IPS-18a (cell line): ENCODE results near the gene PRH2.

Source experiments
- H3K27ac ChIP-seq: one replicate; pipeline ENCODE4 v1.5.1; 2013; ENCODE audit warnings: low read length
- H3K27me3 ChIP-seq: one replicate; pipeline ENCODE4 v1.6.1; 2013; ENCODE audit warnings: mild to moderate bottlenecking, low read length; ENCODE audit not compliant: control insufficient read depth, insufficient read depth
- H3K36me3 ChIP-seq: one replicate; pipeline ENCODE4 v1.6.1; 2013; ENCODE audit warnings: low read depth, low read length; ENCODE audit not compliant: control insufficient read depth
- H3K4me1 ChIP-seq: one replicate; pipeline ENCODE4 v1.6.1; 2013; ENCODE audit warnings: low read depth, low read length; ENCODE audit not compliant: control insufficient read depth
- H3K4me3 ChIP-seq: one replicate; pipeline ENCODE4 v1.5.1; 2013; ENCODE audit warnings: low read length
- H3K9ac ChIP-seq: one replicate; pipeline ENCODE4 v1.6.1; 2013; ENCODE audit warnings: mild to moderate bottlenecking, low read length, moderate library complexity
- H3K9me3 ChIP-seq: one replicate; pipeline ENCODE4 v1.6.1; 2013; ENCODE audit warnings: low read depth, low read length; ENCODE audit not compliant: control insufficient read depth

PRH2 gene

GRCh38 chr12:10928746-10929286 is at the start of gene PRH2:
Gene PRH2, plus strand, starts transcription at chr12:10929236. Its CDS starts 38 bp downstream, at chr12:10929274.
- H3K36me3 ChIP-seq, result no peaks in the 10 kb centered on the region
- H3K9ac ChIP-seq, result no peak within 1 kb of the TSS
- H3K4me3 ChIP-seq, result no peak within 1 kb of the TSS
- H3K9me3 ChIP-seq, result no peaks in the 10 kb centered on the region
- no peaks in the 10 kb centered on the region for H3K27me3 ChIP-seq
- no peaks in the 10 kb centered on the region for H3K4me1 ChIP-seq
- H3K27ac ChIP-seq, result no peak within 1 kb of the TSS

- no peaks in the 10 kb centered on the region for H3K4me1 ChIP-seq
- no peak within 1 kb of the TSS for H3K27ac ChIP-seq
- no peak within 1 kb of the TSS for H3K4me3 ChIP-seq
- no peaks in the 10 kb centered on the region for H3K36me3 ChIP-seq
- no peaks in the 10 kb centered on the region for H3K9me3 ChIP-seq
- no peak within 1 kb of the TSS for H3K9ac ChIP-seq
- no peaks in the 10 kb centered on the region for H3K27me3 ChIP-seq
Measured at GRCh38 chr12:10884086-10884725, 44.8 kb upstream of the PRH2 start, which contains the start of gene PRH1. Gene PRH1, minus strand, starts transcription at chr12:10884255. Its CDS starts 38 bp downstream, at chr12:10884217.

GRCh38 chr12:10889226-10889625 is 39.8 kb upstream of the PRH2 start:
- Histone ChIP-seq H3K27ac (no peak overlapping the region), H3K27me3 (no peaks in the 10 kb centered on the region), H3K9me3 (no peaks in the 10 kb centered on the region), H3K4me3 (no peak overlapping the region), H3K9ac (no peak overlapping the region), H3K36me3 (no peaks in the 10 kb centered on the region), H3K4me1 (no peaks in the 10 kb centered on the region)

GRCh38 chr12:10891937-10892336 is 37.1 kb upstream of the PRH2 start:
- Histone ChIP-seq H3K9me3 (no peaks in the 10 kb centered on the region), H3K4me3 (no peak overlapping the region), H3K9ac (no peak overlapping the region), H3K4me1 (no peaks in the 10 kb centered on the region), H3K36me3 (no peaks in the 10 kb centered on the region), H3K27ac (no peak overlapping the region), H3K27me3 (no peaks in the 10 kb centered on the region)

GRCh38 chr12:10896854-10897253 is 32.2 kb upstream of the PRH2 start:
- Histone ChIP-seq H3K36me3 (no peaks in the 10 kb centered on the region), H3K27ac (no peak overlapping the region), H3K4me1 (no peaks in the 10 kb centered on the region), H3K9ac (no peak overlapping the region), H3K27me3 (no peaks in the 10 kb centered on the region), H3K9me3 (no peaks in the 10 kb centered on the region), H3K4me3 (no peak overlapping the region)

DNA sequence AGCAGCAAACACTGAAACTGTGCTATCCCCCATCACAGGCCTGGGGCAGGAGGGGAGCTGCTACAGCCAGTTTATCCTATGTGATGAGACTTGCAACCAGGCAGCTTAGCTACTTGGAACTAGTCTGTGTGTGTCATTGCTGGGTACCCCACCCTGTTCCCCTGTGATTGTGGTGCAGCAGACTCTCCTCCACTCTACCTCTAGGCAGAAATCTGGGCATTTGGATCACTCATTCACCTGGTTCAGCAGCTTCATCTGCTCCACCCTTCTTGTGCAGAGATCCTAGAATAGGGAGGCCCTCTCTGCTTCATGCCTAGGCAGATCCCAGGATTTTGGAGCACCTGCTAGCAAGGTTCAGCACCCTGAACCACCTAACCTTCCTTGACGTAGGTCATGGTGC is 28.5 kb upstream of the PRH2 start:
- no peak overlapping the region for H3K4me3 ChIP-seq
- H3K9ac ChIP-seq, result no peak overlapping the region
- no peak overlapping the region for H3K27ac ChIP-seq

DNA sequence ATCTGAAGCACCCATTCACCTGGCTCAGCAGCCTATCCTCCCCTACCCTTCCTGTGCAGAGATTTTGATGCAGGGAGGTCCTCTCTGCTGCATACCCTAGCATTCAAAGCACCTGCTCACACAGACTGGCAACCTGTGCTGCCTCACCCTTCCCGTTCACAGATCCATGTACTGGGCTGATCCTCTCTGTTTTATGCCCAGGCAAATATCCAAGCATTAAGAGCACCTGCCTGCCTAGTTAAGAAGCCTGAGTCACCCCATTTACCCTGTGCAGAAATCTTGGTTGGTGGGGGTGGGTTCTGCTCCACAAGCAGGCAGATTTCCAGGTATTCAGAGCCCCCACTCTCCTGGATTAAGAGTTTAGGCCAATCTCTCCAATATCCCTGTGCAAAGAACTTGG is 28.1 kb upstream of the PRH2 start:
- Histone ChIP-seq H3K9ac (no peak overlapping the region), H3K4me1 (no peaks in the 10 kb centered on the region), H3K9me3 (peaks cover 6% of the 10 kb centered on the region), H3K27ac (no peak overlapping the region), H3K36me3 (no peaks in the 10 kb centered on the region), H3K27me3 (no peaks in the 10 kb centered on the region), H3K4me3 (no peak overlapping the region)

More for the DNA sequence above, 28.5 kb upstream of the PRH2 start:
- Histone ChIP-seq H3K9me3 (peaks cover 6% of the 10 kb centered on the region), H3K4me1 (no peaks in the 10 kb centered on the region), H3K36me3 (no peaks in the 10 kb centered on the region), H3K27me3 (no peaks in the 10 kb centered on the region)

DNA sequence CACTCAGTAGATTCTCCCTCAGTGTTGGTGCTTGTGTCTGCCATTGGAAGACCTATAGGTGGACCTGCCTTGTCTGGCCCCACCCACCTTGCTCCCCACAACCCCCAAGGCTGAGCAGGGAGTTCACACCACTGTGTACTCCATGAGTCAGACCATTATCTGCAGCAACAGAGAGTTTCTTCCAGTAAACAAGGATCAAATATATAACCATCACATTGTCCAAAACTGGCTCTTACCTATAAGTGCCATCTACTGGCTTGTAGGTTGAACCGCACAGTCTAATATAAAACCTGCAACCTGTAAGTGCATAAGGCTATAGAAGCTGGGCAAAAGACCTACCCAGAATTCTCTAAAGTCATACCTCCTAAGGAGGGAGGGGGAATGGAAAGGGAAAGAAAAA is 27.6 kb upstream of the PRH2 start:
- Histone ChIP-seq H3K9me3 (peaks cover 6% of the 10 kb centered on the region), H3K27me3 (no peaks in the 10 kb centered on the region), H3K4me3 (no peak overlapping the region), H3K4me1 (no peaks in the 10 kb centered on the region), H3K36me3 (no peaks in the 10 kb centered on the region), H3K9ac (no peak overlapping the region), H3K27ac (no peak overlapping the region)

GRCh38 chr12:10904686-10905085 is 24.4 kb upstream of the PRH2 start:
- Histone ChIP-seq H3K4me3 (no peak overlapping the region), H3K9ac (no peak overlapping the region), H3K27me3 (no peaks in the 10 kb centered on the region), H3K36me3 (no peaks in the 10 kb centered on the region), H3K4me1 (no peaks in the 10 kb centered on the region), H3K9me3 (peaks cover 6% of the 10 kb centered on the region), H3K27ac (no peak overlapping the region)

- Histone ChIP-seq H3K9ac (no peak within 1 kb of the TSS), H3K9me3 (peaks cover 6% of the 10 kb centered on the region), H3K4me3 (no peak within 1 kb of the TSS), H3K36me3 (no peaks in the 10 kb centered on the region), H3K27me3 (no peaks in the 10 kb centered on the region), H3K27ac (no peak within 1 kb of the TSS), H3K4me1 (no peaks in the 10 kb centered on the region)
Measured at GRCh38 chr12:10909462-10909861, 19.6 kb upstream of the PRH2 start, which contains the start of gene TAS2R13. Gene TAS2R13, minus strand, starts transcription at chr12:10909562. Its CDS starts 264 bp downstream, at chr12:10909298.

- H3K36me3 ChIP-seq, result no peaks in the 10 kb centered on the region
- H3K9ac ChIP-seq, result no peak overlapping the region
- H3K4me1 ChIP-seq, result no peaks in the 10 kb centered on the region
Measured at GRCh38 chr12:10910380-10910779, 18.7 kb upstream of the PRH2 start.

GRCh38 chr12:10919809-10920208 is 9.2 kb upstream of the PRH2 start:
- H3K4me3 ChIP-seq, result no peak overlapping the region
- no peak overlapping the region for H3K27ac ChIP-seq
- H3K9me3 ChIP-seq, result no peaks in the 10 kb centered on the region
- H3K9ac ChIP-seq, result no peak overlapping the region
- H3K4me1 ChIP-seq, result no peaks in the 10 kb centered on the region
- no peaks in the 10 kb centered on the region for H3K36me3 ChIP-seq
- H3K27me3 ChIP-seq, result no peaks in the 10 kb centered on the region

More at GRCh38 chr12:10910380-10910779, 18.7 kb upstream of the PRH2 start:
- Histone ChIP-seq H3K27me3 (no peaks in the 10 kb centered on the region), H3K9me3 (no peaks in the 10 kb centered on the region), H3K27ac (no peak overlapping the region), H3K4me3 (no peak overlapping the region)
